C4-2B (cell line): Measurements from ENCODE around the gene LAMA2.

ENCODE experiments used
- CTCF ChIP-seq: fragments of 450-650 bp; conservative IDR thresholded peaks from 2 replicates; pipeline ENCODE4 v1.5.1; 2017; ENCODE audit warnings: mild to moderate bottlenecking
- ZFX ChIP-seq: fragments of 450-650 bp; IDR thresholded peaks from 2 replicates; pipeline ENCODE4 v1.6.1; 2017

- TF ChIP-seq ZFX = no peak
- no peak for TF ChIP-seq CTCF
These were observed 659.8 kb downstream of the LAMA2 start for GRCh38 chr6:129542705-129543104.
